ENCODE measurements around the gene CASK.

GRCh38 chrX:41913476-41913875 is 9.9 kb downstream of the CASK start:
- TF ChIP-seq, protein P1, sequence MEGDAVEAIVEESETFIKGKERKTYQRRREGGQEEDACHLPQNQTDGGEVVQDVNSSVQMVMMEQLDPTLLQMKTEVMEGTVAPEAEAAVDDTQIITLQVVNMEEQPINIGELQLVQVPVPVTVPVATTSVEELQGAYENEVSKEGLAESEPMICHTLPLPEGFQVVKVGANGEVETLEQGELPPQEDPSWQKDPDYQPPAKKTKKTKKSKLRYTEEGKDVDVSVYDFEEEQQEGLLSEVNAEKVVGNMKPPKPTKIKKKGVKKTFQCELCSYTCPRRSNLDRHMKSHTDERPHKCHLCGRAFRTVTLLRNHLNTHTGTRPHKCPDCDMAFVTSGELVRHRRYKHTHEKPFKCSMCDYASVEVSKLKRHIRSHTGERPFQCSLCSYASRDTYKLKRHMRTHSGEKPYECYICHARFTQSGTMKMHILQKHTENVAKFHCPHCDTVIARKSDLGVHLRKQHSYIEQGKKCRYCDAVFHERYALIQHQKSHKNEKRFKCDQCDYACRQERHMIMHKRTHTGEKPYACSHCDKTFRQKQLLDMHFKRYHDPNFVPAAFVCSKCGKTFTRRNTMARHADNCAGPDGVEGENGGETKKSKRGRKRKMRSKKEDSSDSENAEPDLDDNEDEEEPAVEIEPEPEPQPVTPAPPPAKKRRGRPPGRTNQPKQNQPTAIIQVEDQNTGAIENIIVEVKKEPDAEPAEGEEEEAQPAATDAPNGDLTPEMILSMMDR (IDR thresholded peaks at IDR 0.05; ENCODE audit: low read depth, low read length, poor library complexity, severe bottlenecking): no peak
- no peak for TF ChIP-seq EZH2phosphoT487 (IDR thresholded peaks at IDR 0.05; ENCODE audit: borderline replicate concordance, low read length)
